ENCODE measurements around the gene COBL. TPM values are rescaled to one million over a fixed set of nuclear protein-coding genes. Genes with fewer than 3 reads are reported as not detected.

The COBL gene
- total RNA-seq, 1 experiment from 2014 or later, result 63.6 TPM

DNA sequence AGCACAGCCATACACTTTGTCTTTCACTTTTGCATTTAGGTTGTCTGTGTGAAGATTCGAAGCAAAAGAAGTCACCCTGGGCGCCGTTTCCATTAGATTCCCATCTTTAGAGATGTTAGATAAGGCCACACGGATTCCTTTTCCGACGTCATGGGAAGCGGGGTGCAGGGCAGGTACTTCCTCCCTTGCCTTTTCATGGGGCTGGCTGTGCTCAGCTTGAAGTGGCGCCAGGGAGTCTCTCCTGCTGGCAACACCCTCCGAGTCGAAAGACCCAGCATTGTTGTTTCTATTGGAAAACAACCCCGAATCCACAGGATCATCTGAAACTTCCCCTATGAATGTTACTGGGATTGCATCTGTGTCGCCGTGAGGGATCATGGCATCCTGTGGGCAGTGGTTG lies 287.5 kb downstream of the COBL start:
- no peaks in the 10 kb centered on the region for H3K9me3 Mint-ChIP-seq (ENCODE audit: unreplicated experiment)
- no peaks in the 10 kb centered on the region for H3K27me3 ChIP-seq (replicated peaks; ENCODE audit: control insufficient read depth, insufficient read depth, low read length)
- H3K4me3 ChIP-seq (ENCODE audit: low read depth, low read length), result no peak overlapping the region
- H3K4me1 ChIP-seq, result no peaks in the 10 kb centered on the region
- intact Hi-C loops (cut with micrococcal nuclease; ENCODE audit: unreplicated experiment), result no loop called here
- no peak overlapping the region for H3K4me3 Mint-ChIP-seq (ENCODE audit: unreplicated experiment)
- POLR2A ChIA-PET, result no interaction called here
- no peaks in the 10 kb centered on the region for H3K9me3 ChIP-seq
- no peak for TF ChIP-seq CTCF (IDR thresholded peaks at IDR 0.05; ENCODE audit: insufficient read depth in 1 of 2, low read depth in 1 of 2, low read length in 1 of 2, severe bottlenecking in 1 of 2, unreplicated experiment in 1 of 2)
- no peaks in the 10 kb centered on the region for H3K27me3 Mint-ChIP-seq (ENCODE audit: insufficient read depth, unreplicated experiment)
- H3K36me3 Mint-ChIP-seq (ENCODE audit: insufficient read depth, unreplicated experiment), result peaks cover 53% of the 10 kb centered on the region
- BruUV-seq (replicated peaks), result no TSS peak
- no peaks in the 10 kb centered on the region for H3K4me1 Mint-ChIP-seq (ENCODE audit: low read depth, unreplicated experiment)
- peaks cover 1% of the 10 kb centered on the region for H3K36me3 ChIP-seq (ENCODE audit: control insufficient read depth, insufficient read depth, low read length)
- CTCF ChIA-PET, result no interaction called here
- H3K27ac Mint-ChIP-seq (ENCODE audit: unreplicated experiment), result no peak overlapping the region
- no peak for DNase-seq

DNA sequence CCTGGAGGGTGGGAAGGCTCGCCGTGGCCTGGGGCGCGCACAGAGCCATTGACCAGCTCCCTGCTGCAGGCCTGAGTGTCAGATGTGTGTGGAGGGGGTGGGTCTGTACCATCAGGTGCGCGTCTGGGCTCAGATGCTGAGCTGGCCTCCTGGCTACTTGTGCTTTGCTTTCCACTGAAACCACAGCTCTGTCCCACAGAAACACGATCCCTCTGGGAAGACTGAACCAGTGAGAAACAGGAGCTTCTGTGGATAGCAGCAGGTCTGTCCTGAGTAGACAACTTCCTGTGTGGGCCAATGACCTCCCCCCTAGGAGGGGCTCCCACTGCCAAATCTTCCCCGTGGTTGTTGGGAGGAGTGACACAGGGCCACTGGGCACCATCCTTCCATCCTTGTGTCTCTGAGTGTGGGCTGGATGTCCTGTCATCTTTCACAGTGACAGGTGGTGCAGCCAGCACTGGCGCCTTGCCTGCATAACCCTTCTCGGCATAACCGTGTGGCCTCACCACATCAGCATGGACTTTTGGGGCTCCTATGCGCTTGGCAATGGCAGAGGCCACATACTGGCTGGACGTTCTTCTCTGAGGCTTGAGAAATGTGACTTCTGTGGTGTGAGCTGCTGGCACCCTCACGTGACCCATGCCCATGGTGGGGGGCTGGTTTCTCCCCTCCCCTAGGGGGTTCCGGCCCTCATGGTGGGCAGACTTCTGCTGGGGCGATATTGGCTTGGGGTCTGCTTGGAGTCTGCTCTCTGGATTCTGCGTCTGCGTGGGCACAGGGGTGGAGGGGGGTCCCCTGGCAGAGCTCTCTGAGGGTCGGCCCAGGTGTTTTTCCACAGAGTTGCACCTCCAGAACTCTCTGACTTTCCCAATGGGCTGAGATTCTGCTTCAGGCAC lies 288.4 kb downstream of the COBL start:
- Histone ChIP-seq H3K4me3 (ENCODE audit: low read depth, low read length) (no peak overlapping the region), H3K9me3 (no peaks in the 10 kb centered on the region), H3K27me3 (replicated peaks; ENCODE audit: control insufficient read depth, insufficient read depth, low read length) (no peaks in the 10 kb centered on the region), H3K36me3 (ENCODE audit: control insufficient read depth, insufficient read depth, low read length) (peaks cover 1% of the 10 kb centered on the region), H3K4me1 (no peaks in the 10 kb centered on the region)
- H3K4me3 Mint-ChIP-seq (ENCODE audit: unreplicated experiment), result no peak overlapping the region
- H3K36me3 Mint-ChIP-seq (ENCODE audit: insufficient read depth, unreplicated experiment), result peaks cover 52% of the 10 kb centered on the region
- H3K27ac Mint-ChIP-seq (ENCODE audit: unreplicated experiment), result no peak overlapping the region
- CTCF ChIA-PET, result no interaction called here
- BruUV-seq (replicated peaks), result no TSS peak
- H3K9me3 Mint-ChIP-seq (ENCODE audit: unreplicated experiment), result no peaks in the 10 kb centered on the region
- DNase-seq, result no peak
- H3K27me3 Mint-ChIP-seq (ENCODE audit: insufficient read depth, unreplicated experiment), result no peaks in the 10 kb centered on the region
- H3K4me1 Mint-ChIP-seq (ENCODE audit: low read depth, unreplicated experiment), result no peaks in the 10 kb centered on the region
- POLR2A ChIA-PET, result no interaction called here
- intact Hi-C loops (cut with micrococcal nuclease; ENCODE audit: unreplicated experiment), result no loop called here
- no peak for TF ChIP-seq CTCF (IDR thresholded peaks at IDR 0.05; ENCODE audit: insufficient read depth in 1 of 2, low read depth in 1 of 2, low read length in 1 of 2, severe bottlenecking in 1 of 2, unreplicated experiment in 1 of 2)

DNA sequence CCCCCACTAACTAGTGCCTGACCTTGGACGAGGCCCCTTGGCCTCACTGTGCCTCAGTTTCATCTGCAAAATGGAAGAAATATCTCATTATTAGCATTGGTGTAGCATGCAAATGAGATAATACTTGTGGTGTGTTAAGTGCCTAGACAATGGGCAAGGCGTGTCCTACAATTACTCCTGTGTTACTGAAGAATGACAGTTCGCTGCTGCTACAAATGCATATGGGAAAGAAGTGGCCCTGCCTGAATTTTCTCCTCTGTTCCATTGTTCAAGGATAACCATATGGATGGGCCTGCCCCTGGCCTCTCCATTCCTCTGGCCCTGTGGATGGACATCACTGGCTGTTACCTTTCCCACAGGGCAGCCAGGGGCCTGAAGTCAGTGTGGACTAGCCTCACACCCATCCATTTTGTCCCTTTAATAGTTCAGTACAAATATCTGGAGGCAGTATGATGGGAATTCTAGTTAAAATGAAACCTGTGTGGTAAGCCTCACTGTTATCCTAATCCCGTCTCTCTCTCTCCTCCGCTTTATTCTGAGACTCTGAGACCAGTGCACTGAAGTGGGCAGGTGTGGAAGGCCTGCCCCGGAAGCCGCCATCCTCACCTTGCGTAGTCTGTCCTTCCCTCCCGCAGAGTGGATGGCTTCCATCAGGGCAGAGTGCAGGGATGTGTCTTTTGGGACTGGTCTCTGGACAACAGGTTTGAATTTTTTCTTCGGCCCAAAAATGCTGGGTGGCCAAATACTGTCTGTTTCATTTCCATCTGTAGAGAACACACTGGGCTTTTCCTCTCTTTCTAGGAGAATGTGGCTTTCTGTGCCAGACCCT lies 289.3 kb downstream of the COBL start:
- POLR2A ChIA-PET, result no interaction called here

More for the DNA sequence above, 289.3 kb downstream of the COBL start:
- Histone ChIP-seq H3K27me3 (replicated peaks; ENCODE audit: control insufficient read depth, insufficient read depth, low read length) (no peaks in the 10 kb centered on the region), H3K36me3 (ENCODE audit: control insufficient read depth, insufficient read depth, low read length) (peaks cover 1% of the 10 kb centered on the region), H3K4me3 (ENCODE audit: low read depth, low read length) (no peak overlapping the region), H3K9me3 (no peaks in the 10 kb centered on the region), H3K4me1 (no peaks in the 10 kb centered on the region)
- H3K9me3 Mint-ChIP-seq (ENCODE audit: unreplicated experiment), result no peaks in the 10 kb centered on the region
- peaks cover 61% of the 10 kb centered on the region for H3K36me3 Mint-ChIP-seq (ENCODE audit: insufficient read depth, unreplicated experiment)
- BruUV-seq (replicated peaks), result no TSS peak
- no peak for DNase-seq
- H3K27me3 Mint-ChIP-seq (ENCODE audit: insufficient read depth, unreplicated experiment), result no peaks in the 10 kb centered on the region
- H3K4me1 Mint-ChIP-seq (ENCODE audit: low read depth, unreplicated experiment), result no peaks in the 10 kb centered on the region
- intact Hi-C loops (cut with micrococcal nuclease; ENCODE audit: unreplicated experiment), result no loop called here
- CTCF ChIA-PET, result no interaction called here
- no peak overlapping the region for H3K27ac Mint-ChIP-seq (ENCODE audit: unreplicated experiment)
- no peak overlapping the region for H3K4me3 Mint-ChIP-seq (ENCODE audit: unreplicated experiment)
- no peak for TF ChIP-seq CTCF (IDR thresholded peaks at IDR 0.05; ENCODE audit: insufficient read depth in 1 of 2, low read depth in 1 of 2, low read length in 1 of 2, severe bottlenecking in 1 of 2, unreplicated experiment in 1 of 2)

Measured in Caco-2 (cell line).